ENCODE data around the gene MT1E. TPM values are rescaled to one million over a fixed set of nuclear protein-coding genes. Genes with fewer than 3 reads are reported as not detected.

Gene MT1E
- total and polyA plus RNA-seq, 9 donors = 16.1 to 867 (median 65.3) TPM

DNA sequence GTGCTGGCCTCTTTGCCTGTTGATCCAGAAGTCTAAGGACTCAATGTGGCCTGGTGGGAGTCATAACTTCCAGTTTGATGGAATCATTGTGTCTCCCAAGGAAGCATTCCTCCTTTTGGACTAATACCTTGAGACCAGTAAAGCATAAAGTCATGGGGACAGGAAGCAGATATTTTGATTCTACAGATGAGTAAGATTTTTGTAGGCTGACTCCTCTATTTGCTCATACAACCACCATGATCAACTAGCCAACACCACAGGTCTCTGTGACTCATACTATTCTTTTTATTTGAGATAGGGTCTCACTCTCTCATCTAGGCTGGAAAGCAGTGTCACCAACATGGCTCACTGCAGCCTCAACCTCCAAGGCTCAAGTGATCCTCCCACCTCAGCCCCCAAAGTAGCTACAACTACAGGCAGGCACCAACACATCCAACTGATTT is 11.0 kb upstream of the MT1E start:
- H3K4me3 ChIP-seq = no peak overlapping the region

DNA sequence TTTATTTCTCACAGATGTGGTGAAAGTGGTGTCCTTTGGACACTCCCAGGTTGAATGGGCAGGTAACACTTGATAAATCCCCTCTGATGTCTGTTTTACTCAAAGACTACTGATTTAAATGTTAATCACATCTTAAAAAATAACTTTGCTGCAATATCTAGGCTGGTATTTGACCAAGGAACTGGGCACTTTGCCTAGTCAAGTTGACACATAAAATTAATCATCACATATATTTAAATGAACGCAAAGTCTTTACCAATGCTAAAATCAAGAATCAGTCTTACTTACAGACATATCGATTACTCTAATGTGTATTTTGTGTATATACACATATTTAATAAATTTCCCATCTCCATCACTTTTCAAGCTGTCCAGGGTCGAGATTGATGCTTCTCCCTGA is 10.2 kb upstream of the MT1E start:
- H3K36me3 ChIP-seq = no peaks in the 10 kb centered on the region
- no peak for DNase-seq
- H3K27me3 ChIP-seq = no peaks in the 10 kb centered on the region
- intact Hi-C loops (cut with DNase I) = no loop called here
- peaks cover 11% of the 10 kb centered on the region for H3K4me1 ChIP-seq (ENCODE audit: insufficient read depth)
- TF ChIP-seq EP300 (IDR thresholded peaks at IDR 0.05) (no peak), POLR2A (IDR thresholded peaks at IDR 0.05) (no peak)
- TF ChIP-seq, protein P1, sequence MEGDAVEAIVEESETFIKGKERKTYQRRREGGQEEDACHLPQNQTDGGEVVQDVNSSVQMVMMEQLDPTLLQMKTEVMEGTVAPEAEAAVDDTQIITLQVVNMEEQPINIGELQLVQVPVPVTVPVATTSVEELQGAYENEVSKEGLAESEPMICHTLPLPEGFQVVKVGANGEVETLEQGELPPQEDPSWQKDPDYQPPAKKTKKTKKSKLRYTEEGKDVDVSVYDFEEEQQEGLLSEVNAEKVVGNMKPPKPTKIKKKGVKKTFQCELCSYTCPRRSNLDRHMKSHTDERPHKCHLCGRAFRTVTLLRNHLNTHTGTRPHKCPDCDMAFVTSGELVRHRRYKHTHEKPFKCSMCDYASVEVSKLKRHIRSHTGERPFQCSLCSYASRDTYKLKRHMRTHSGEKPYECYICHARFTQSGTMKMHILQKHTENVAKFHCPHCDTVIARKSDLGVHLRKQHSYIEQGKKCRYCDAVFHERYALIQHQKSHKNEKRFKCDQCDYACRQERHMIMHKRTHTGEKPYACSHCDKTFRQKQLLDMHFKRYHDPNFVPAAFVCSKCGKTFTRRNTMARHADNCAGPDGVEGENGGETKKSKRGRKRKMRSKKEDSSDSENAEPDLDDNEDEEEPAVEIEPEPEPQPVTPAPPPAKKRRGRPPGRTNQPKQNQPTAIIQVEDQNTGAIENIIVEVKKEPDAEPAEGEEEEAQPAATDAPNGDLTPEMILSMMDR (IDR thresholded peaks at IDR 0.05) = no peak
- H3K27ac ChIP-seq = no peak overlapping the region
- 92 to 93% (median 93%) methylated on average over 3 of the region's 3 CpGs for WGBS, 3 donors
- no peak overlapping the region for H3K4me3 ChIP-seq
- no peaks in the 10 kb centered on the region for H3K9me3 ChIP-seq

More for the DNA sequence above, 11.0 kb upstream of the MT1E start:
- intact Hi-C loops (cut with DNase I) = no loop called here
- Histone ChIP-seq H3K27ac (no peak overlapping the region), H3K36me3 (no peaks in the 10 kb centered on the region), H3K27me3 (no peaks in the 10 kb centered on the region), H3K4me1 (ENCODE audit: insufficient read depth) (peaks cover 16% of the 10 kb centered on the region), H3K9me3 (no peaks in the 10 kb centered on the region)
- DNase-seq = no peak
- TF ChIP-seq, protein P1 (IDR thresholded peaks at IDR 0.05) = no peak
- TF ChIP-seq POLR2A (IDR thresholded peaks at IDR 0.05) (no peak), EP300 (IDR thresholded peaks at IDR 0.05) (no peak)

DNA sequence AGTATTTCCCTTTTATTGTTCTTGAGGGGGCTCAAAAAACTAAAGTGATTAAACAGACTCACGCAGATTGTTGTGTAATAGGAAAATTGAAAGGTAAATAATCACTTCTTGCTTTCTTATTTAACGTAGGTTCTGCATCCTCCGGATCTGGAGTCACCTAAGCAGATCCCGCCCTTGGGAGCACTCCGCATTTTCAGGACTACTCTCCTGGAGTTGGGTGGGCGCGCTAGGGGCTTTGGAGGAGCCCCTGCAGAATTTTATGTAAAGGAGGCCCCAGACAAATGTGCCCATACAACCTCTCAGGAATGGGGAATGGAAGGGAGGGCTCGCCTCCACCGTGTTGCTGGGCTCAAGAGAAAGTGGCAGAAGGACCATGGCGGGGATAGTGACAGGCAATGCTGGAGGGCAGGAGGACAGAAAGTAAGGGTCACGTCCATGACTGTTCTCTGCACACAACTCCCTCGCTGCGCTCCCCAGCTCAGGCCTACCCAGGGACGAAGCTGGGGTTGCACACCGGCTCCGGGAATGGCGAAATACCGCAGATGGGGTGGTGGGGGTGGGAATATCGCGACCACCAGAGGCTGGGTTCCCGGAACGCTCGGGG is 8.9 kb upstream of the MT1E start:
- no peaks in the 10 kb centered on the region for H3K9me3 ChIP-seq
- WGBS, 3 donors = 53 to 59% (median 58%) methylated on average over 23 of the region's 23 CpGs
- H3K36me3 ChIP-seq = no peaks in the 10 kb centered on the region
- no peak overlapping the region for H3K27ac ChIP-seq
- no peak for DNase-seq
- TF ChIP-seq, protein P1 (IDR thresholded peaks at IDR 0.05) = no peak
- no peaks in the 10 kb centered on the region for H3K27me3 ChIP-seq
- H3K4me3 ChIP-seq = peak overlapping the region; percentile 7
- H3K4me1 ChIP-seq (ENCODE audit: insufficient read depth) = peaks cover 2% of the 10 kb centered on the region
- intact Hi-C loops (cut with DNase I) = no loop called here

DNA sequence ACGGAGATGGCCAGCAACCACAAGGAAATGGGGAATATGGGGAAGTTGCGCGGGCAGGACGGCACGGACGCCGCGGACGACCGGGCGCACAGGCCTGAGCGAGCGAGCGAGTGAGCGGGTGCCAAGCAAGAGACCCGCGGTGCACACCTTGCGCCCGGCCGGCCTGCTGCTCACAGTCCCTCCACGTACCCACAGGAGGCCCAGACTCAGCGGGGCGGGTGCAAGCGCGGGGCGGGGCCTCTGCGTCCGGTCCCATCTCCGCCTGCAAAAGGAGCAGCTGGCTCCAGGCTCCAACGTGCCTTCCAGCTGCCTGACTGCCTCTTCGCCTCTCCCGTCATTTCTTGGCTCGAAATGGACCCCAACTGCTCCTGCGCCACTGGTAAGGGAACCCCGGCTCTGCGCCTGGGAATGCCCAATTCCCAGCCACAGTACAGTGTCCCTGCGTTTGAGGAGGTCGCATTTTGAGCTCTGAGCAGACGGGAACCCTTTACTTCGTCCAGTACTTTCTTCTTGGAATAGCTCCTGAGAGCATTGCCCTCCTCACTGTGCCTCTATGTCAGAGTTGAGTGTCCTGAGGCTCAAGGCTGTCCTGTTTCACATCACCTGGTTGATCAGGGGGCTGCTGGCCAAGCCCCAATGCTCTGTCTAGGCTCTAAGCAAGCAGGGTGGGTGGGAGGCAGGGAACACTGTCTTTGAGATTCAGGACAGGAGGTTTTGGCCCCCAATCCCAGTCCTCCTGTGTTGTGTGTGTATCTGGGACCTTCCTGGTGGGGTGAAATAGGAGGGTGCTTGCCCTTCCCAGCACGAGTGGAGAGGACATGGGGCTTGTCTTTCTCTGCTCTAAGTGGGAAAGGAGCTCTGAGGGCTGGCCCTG is 8.1 kb upstream of the MT1E start:
- WGBS, 3 donors = 2 to 3% (median 2%) methylated on average over 38 to 40 of the region's 41 CpGs

More for the DNA sequence above, 8.1 kb upstream of the MT1E start:
- H3K27me3 ChIP-seq = no peaks in the 10 kb centered on the region
- no peaks in the 10 kb centered on the region for H3K9me3 ChIP-seq
- H3K27ac ChIP-seq = no peak overlapping the region
- no peaks in the 10 kb centered on the region for H3K36me3 ChIP-seq
- TF ChIP-seq POLR2A (IDR thresholded peaks at IDR 0.05) (no peak), EP300 (IDR thresholded peaks at IDR 0.05) (no peak)
- TF ChIP-seq, protein P1 (IDR thresholded peaks at IDR 0.05) = no peak
- intact Hi-C loops (cut with DNase I) = no loop called here
- H3K4me1 ChIP-seq (ENCODE audit: insufficient read depth) = peaks cover 2% of the 10 kb centered on the region
- peak; percentile 70 to 85 (median 76) for DNase-seq
- H3K4me3 ChIP-seq = peak overlapping the region; percentile 7
